HL-60/S4 treated with retinoic acid at 250 ng/mL for 4 days and 3 days (cell line): ENCODE data around the gene TBX4.
"Not testable (repeated sequence)": the region's sequence is repeated elsewhere in the genome, so short reads cannot be mapped to it uniquely, and the experiment has no call there.

Experiments
- in situ Hi-C: fragments of 300-500 bp; cut with MboI; formaldehyde crosslinking; loops from 2 replicates; pipeline ENCODE4 v1.7.0; 2022; ENCODE audit warnings: low sequenced_read_pairs

Gene TBX4

DNA sequence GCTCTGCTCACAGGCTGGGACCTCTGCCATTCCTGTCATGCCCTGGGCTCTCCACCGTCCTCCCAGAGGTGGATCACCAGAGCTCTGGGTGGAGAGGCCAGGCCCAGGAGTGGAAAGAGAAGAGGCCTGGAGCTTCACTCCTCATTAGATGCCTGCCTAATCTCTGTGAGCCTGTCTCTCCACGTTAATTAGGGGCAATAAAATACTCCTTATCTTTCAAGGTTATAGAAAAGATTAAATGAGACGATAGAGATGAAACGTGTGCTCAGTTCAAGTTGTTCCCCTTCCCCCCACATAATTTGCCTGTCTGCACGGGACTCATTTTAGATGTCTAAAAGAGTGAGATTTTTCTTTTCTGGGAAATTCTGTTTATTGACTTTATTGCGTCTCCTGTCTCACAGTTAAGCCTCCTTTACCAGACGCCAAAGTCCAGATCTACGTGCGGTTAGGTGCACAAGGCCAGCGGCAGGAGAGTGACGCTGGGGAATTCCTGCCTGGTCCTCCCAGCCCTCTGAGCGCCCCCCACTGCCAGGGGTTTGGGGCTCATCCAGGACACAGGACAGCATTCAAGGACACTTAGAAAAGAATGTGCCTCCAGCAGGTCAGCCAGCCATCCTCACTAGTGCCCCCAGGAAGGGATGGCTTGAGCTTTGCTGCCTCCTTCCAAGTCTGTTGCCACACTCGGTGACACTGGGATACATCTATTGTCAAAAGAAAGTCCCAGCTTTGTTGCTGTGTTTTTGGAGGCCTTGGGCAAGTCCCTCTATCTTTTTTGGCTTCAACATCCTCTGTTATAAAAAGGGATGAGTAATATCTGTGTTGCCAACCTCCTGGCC lies 42.3 kb downstream of the TBX4 start:
- in situ Hi-C loops, result no loop called here

DNA sequence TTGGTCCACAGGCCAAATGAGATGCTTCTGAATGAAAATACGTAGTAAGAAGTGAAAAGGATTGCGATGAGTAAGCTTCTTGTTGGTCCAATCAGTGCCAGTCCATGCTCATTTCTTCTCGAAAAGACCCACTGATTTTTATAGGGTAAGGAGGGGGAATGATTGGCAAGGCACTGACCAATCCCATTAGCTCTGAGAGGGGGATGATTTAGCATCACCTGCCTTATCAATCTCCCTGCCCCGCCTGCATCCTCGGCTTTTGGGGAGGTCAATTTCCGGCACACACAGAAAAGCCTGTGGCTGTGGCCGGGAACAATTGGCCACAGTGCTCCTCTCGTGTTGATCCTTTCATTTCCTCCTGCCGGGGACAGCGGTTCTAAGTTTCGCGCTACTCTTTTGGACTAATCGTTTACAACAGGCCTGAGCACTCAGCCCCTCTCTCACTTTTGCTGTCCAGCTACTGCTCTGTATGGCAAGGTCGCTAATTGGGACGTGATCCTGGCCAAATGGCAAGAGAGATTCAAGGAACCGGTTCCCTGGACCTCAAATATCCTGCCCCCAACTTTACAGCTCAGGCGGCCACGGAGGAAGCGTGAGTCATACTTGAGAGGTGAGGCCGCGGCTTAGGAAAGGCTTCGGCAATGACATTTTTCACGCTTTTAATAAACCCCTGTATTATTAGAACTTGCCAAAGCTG lies 43.1 kb downstream of the TBX4 start:
- in situ Hi-C loops, result no loop called here

- in situ Hi-C loops, result no loop called here
Measured at GRCh38 chr17:61496174-61496956, 44.1 kb downstream of the TBX4 start.

DNA sequence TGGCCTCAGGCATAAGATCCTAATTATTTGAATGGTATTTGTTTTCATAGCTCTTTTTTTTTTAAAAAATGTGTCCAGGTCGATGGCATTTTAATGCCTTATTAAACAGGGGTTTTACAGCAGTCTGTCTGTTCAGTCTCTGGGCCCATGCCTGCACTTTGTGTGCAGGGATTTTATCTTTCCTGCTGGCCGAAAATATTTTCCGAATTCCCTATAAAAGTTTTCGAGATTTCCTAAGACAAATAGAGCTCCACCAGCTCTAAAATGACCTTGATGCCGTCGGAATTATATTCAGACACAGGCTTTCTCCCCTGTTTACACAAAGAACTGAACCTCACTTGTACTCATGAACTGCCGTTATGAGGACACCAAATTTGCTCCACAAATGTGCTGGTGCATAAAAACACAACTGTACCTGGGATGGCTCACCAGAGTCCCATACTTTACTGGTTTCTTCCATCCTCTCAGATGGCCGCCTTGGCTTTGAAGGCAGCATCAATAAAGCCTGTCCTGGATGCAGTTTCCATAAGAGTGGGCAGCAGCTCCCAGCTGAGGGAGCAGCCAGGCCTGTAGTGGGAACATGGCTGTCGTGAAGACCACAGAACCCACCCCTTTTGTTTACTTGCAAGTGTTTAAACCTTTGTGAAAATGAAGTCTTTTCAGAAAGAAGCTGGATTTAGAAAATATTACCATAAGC lies 44.9 kb downstream of the TBX4 start:
- in situ Hi-C loops, result no loop called here

GRCh38 chr17:61498042-61498994 lies 46.1 kb downstream of the TBX4 start:
- in situ Hi-C loops, result no loop called here

DNA sequence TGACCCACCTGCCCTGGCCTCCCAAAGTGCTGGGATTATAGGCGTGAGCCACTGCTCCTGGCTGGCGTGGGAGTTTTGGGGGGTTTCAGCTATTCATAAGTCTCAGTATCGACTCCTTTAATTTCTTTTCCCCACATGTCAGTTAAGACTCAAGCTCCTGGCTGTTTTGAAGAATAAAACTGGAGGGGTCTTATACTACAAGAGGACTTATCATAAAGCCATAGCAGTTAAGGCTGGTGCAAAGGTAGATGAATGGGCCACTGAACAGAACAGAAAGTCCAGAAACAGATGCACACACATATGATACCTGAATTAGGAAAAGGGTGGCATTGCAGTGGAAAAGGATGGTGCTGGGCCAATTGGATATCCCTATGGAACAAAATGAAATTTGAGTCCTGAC lies 47.4 kb downstream of the TBX4 start:
- in situ Hi-C loops, result no loop called here

DNA sequence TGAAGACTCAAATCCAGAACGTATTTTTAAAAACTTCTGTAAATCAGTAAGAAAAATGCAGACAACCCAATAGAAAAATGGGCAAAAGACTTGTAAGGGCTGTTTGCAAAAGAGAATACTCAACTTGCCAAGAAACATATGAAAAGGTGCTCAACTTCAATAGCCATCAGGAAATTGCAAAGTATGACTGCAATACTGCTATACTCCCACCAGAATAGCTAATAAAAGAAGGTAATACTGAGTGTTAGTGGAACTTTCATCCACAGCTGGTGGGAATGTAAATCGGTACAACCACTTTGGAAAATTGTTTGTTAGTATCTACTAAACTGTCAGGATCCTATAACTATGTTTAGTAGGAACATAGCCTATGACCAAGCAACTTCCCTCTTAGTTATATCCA lies 48.1 kb downstream of the TBX4 start:
- in situ Hi-C loops, result no loop called here

DNA sequence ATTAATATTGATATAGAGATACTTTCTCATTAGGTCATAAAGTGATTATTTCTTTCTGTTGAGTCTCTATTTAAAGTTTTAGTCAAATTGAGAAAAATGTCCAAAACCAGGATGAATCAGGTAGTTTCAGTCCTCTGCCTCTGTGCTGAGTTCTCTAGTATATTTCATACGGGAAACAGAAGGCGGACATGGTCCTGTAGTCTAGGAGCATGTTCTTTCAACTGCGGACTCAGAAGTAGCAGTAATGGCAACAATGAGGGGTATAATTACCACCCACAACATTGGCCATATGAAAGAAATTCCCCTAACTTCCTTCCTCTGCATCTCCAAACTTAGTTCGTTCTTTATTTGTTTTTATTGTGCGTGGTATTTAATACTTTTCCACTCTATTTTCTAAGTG lies 50.1 kb downstream of the TBX4 start:
- in situ Hi-C loops, result no loop called here

- in situ Hi-C loops, result no loop called here
Measured at GRCh38 chr17:61503961-61504360, 51.7 kb downstream of the TBX4 start.

DNA sequence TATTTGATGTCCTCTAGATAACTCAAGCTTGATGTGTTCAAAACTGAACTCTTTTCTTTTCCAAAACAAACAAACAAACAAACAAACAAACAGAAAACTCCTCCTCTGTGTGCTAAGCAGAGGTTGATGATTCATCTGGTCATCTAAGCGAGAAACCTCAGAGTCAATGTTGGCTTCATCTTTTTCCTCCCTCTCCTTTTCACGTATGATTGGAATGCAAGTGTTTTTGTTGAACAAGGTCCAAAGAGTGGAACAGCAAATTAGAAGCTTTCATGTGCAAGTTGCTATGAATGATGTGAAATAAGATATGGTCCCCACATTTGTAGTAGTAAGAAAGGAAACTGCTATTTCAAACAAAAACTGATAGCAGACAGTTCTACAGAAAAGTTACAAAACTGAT lies 52.5 kb downstream of the TBX4 start:
- in situ Hi-C loops, result no loop called here

DNA sequence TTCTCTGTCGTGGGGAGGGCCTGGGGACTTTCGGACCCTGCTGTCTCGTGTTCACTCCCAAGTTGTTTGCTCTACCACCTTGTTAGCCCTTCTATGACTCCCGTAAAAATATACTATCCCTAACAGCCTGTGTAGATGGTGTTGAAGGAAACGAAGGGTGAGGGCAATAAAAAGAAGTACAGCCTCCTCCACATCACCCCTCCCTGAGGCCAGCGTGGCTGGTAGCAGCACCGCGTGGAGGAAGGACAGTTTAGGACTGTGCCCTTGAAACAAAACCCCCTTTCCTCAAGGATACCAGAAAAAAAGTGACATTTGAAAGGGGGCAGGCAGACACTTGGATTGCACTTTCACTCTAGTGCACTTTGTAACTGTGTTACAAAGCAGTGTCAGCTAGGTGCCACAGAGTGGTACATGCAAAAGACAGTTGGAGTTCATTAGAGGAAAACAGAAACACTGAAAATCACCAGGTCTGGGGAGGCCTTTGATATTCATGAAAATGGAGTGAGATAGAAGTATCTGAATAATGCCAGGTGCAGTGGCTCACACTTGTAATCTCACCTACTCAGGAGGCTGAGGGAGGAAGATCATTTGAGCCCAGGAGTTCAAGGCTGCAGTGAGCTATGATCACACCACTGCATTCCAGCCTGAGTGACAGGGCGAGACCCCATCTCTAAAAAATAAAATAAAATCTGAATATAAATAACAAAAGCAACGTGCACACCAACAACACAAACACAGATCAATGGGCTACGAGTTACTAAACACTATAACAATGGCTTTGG lies 53.8 kb downstream of the TBX4 start:
- in situ Hi-C loops, result no loop called here

GRCh38 chr17:61507383-61508066 lies 55.3 kb downstream of the TBX4 start:
- in situ Hi-C loops, result no loop called here

DNA sequence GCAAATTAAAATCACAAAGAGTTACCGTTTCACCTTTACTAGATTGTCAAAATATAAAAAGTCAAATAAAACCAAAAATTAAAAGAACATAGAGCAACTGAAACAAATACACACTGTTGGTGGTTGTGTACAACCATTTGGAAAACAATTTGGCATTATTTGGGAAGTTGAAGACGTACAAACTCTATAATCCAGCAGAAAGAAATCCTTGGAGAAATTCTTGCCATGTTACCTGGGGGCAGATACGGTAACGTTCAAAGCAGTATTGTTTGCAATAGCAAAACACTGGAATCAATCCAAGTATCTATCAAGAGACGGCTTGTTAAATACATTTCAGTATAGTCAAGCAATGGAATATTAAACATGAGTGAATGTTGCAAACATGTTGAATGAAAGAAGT lies 56.7 kb downstream of the TBX4 start:
- in situ Hi-C loops, result no loop called here

GRCh38 chr17:61509454-61509853 lies 57.2 kb downstream of the TBX4 start:
- in situ Hi-C loops, result not testable (repeated sequence)

DNA sequence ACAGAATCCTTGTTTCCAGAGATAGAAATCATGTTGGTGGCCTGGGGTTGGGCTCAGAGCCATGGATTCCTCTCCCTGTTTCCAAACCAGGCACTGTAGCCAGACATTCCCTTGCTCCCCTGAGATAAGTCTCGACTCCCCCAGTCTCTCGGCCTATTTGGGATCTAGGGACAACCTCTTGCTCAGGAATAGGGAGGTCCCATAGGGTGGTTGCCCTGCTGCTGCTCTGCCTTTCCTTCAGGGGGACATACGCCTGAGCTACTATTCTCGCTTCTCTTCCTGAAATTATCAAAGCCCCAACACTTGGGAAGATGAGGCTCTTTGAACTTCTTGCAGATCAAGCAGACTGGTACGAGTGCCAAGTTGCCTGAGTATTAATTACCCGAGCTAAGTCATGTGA lies 58.0 kb downstream of the TBX4 start:
- in situ Hi-C loops, result no loop called here

GRCh38 chr17:61510991-61511390 lies 58.8 kb downstream of the TBX4 start:
- in situ Hi-C loops, result no loop called here

DNA sequence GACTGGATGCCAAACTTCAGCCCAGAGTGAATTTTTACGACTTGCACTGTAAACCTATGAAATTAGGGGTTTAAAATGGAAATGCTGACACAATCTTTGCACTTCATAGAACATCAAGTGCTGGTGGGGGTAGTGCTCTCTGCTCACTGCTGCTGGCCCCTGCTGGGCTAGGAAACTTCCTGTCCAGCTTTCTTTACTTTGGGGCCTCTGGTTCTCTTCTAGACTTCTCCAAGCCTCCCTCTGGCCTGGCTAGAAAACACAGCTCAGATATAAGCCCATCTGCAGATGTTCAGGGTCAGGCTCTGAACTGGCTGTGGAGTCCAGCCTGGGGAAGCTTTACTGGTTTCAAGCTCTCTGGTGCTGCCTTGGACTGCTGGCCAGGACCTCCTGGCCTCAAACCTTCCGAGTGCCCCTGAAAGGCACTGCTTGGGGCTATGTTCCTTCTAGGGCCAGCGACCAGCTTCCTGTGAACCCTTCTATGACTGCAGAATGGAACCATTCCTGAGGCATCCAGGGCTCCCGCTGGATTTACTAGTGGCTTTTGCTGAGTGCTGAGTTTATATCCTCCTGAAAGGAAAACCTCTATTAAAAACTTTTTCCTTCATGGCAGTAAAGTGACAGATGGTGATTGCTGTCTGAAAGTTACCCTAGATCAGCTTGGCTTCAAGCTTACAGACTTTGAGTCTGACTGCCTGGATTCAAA lies 59.4 kb downstream of the TBX4 start:
- in situ Hi-C loops, result no loop called here

DNA sequence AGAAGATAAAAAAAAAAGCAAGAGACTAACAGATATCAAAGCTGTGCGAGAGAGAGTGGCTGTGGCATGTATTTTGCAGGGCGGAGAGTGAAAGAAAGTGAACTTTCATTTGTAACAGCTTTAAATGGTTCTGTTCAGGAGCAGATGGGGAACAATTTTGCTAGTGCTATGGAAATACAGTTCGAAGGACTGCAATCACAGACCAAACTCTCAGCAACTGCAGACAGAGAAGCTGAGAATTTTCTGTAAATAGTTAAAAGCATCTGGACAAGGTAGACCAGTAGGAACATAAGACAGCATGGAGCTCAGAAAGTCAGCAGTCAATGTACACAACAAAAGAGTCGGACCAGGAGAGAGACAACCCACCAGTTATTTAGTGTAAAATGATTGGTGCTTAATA lies 62.3 kb downstream of the TBX4 start:
- in situ Hi-C loops, result no loop called here
